NCI-H1694 (cell line): ENCODE measurements around the gene NRIP1.

Experiments
- DNase-seq: peaks from one replicate; lab custom pipeline; 2025; lab: John Stamatoyannopoulos, UW

The NRIP1 gene

GRCh38 chr21:15007716-15008296, 57.0 kb downstream of the NRIP1 start:
- no peak for DNase-seq

GRCh38 chr21:15006594-15007230, 58.1 kb downstream of the NRIP1 start:
- DNase-seq, result no peak

- no peak for DNase-seq
These were observed 59.4 kb downstream of the NRIP1 start for GRCh38 chr21:15005391-15005790.

- no peak for DNase-seq
These were observed 60.0 kb downstream of the NRIP1 start for GRCh38 chr21:15004721-15005370.

- DNase-seq, result no peak
These were observed 61.2 kb downstream of the NRIP1 start for GRCh38 chr21:15003463-15004135.

GRCh38 chr21:15001857-15002606, 62.8 kb downstream of the NRIP1 start:
- DNase-seq, result no peak

GRCh38 chr21:15001113-15001512, 63.7 kb downstream of the NRIP1 start:
- no peak for DNase-seq

- DNase-seq, result no peak
These were observed 64.7 kb downstream of the NRIP1 start for GRCh38 chr21:15000081-15000480.

GRCh38 chr21:14998784-14999183, 66.0 kb downstream of the NRIP1 start:
- DNase-seq, result no peak

- no peak for DNase-seq
These were observed 66.5 kb downstream of the NRIP1 start for GRCh38 chr21:14998336-14998735.

GRCh38 chr21:14995695-14996490, 68.9 kb downstream of the NRIP1 start:
- no peak for DNase-seq

GRCh38 chr21:14995226-14995625, 69.6 kb downstream of the NRIP1 start:
- DNase-seq, result no peak

- no peak for DNase-seq
These were observed 71.7 kb downstream of the NRIP1 start for GRCh38 chr21:14993115-14993514.

GRCh38 chr21:14991957-14992356, 72.8 kb downstream of the NRIP1 start:
- no peak for DNase-seq

GRCh38 chr21:14989359-14989758, 75.4 kb downstream of the NRIP1 start:
- no peak for DNase-seq

- DNase-seq, result no peak
These were observed 76.0 kb downstream of the NRIP1 start for GRCh38 chr21:14988760-14989159.

- no peak for DNase-seq
These were observed 77.2 kb downstream of the NRIP1 start for GRCh38 chr21:14987370-14988170.

- no peak for DNase-seq
These were observed 79.5 kb downstream of the NRIP1 start for GRCh38 chr21:14985306-14985705.

GRCh38 chr21:14982336-14982735, 82.5 kb downstream of the NRIP1 start:
- no peak for DNase-seq

- DNase-seq, result no peak
These were observed 83.6 kb downstream of the NRIP1 start for GRCh38 chr21:14981246-14981645.

- no peak for DNase-seq
These were observed 85.5 kb downstream of the NRIP1 start for GRCh38 chr21:14979264-14979663.
